Measurements from ENCODE around the gene KNTC1. TPM values are rescaled to one million over a fixed set of nuclear protein-coding genes. Genes with fewer than 3 reads are reported as not detected.

Gene KNTC1
- total RNA-seq, 1 experiment from 2014 or later, result 71.3 TPM

GRCh38 chr12:122656298-122656697, 129.2 kb downstream of the KNTC1 start:
- no CpG with 5 or more reads among the region's 3 CpGs for WGBS (ENCODE audit: extremely low coverage, insufficient read length, low lambda C conversion rate)

More at GRCh38 chr12:122656298-122656697, 129.2 kb downstream of the KNTC1 start:
- Histone ChIP-seq H3K23ac (ENCODE audit: insufficient read length, low read depth, low read length) (no peak overlapping the region), H3K56ac (ENCODE audit: insufficient read length, low read depth, low read length) (no peak overlapping the region), H4K91ac (ENCODE audit: insufficient read length, low read depth, low read length) (no peak overlapping the region), H2BK120ac (ENCODE audit: low read depth, low read length, poor library complexity, severe bottlenecking) (no peak overlapping the region), H3K4me1 (ENCODE audit: insufficient read depth, low read length) (no peaks in the 10 kb centered on the region), H2AK5ac (ENCODE audit: insufficient read length, low read length) (no peak overlapping the region), H3K18ac (ENCODE audit: insufficient read length, low read depth, low read length) (no peak overlapping the region), H3K9me3 (ENCODE audit: control insufficient read depth, low read depth, low read length) (no peaks in the 10 kb centered on the region), H4K20me1 (ENCODE audit: control insufficient read depth, insufficient read depth, insufficient read length) (no peaks in the 10 kb centered on the region), H2AFZ (ENCODE audit: low read length) (no peak overlapping the region), H3K4ac (ENCODE audit: low read depth, low read length) (no peak overlapping the region), H3K27ac (ENCODE audit: insufficient read length, low read depth, low read length) (no peak overlapping the region), H3K4me2 (ENCODE audit: insufficient read depth, insufficient read length, low read length) (no peak overlapping the region), H2BK15ac (ENCODE audit: low read depth, low read length) (no peak overlapping the region), H2BK12ac (ENCODE audit: insufficient read length, low read depth, low read length) (no peak overlapping the region), H3T11ph (ENCODE audit: low read length) (no peak overlapping the region), H3K27me3 (ENCODE audit: insufficient read depth, low read length) (no peaks in the 10 kb centered on the region), H4K8ac (replicated peaks; ENCODE audit: insufficient read length, low read depth, low read length) (no peak overlapping the region), H2BK5ac (ENCODE audit: insufficient read length, low read length) (no peak overlapping the region), H3K14ac (ENCODE audit: insufficient read depth, low read length) (no peak overlapping the region), H3K9ac (ENCODE audit: extremely low read depth, insufficient read length, low read length) (no peak overlapping the region), H3K79me2 (ENCODE audit: insufficient read depth, low read length) (no peaks in the 10 kb centered on the region), H2BK20ac (ENCODE audit: low read depth, low read length, poor library complexity, severe bottlenecking) (no peak overlapping the region), H3K79me1 (ENCODE audit: insufficient read depth, low read depth, low read length, poor library complexity, severe bottlenecking) (no peaks in the 10 kb centered on the region), H4K5ac (ENCODE audit: insufficient read length, low read depth, low read length) (no peak overlapping the region), H3K23me2 (ENCODE audit: insufficient read length, low read depth, low read length, poor library complexity, severe bottlenecking) (no peaks in the 10 kb centered on the region)
- Mint-ChIP-seq H3K36me3 (ENCODE audit: insufficient read depth in 1 of 3, low read depth in 3 of 3) (no peaks in the 10 kb centered on the region), H3K9me3 (no peaks in the 10 kb centered on the region), H3K4me1 (peaks cover 0 to 3% of the 10 kb centered on the region in 2 experiments; a peak in 1 of 4 replicates), H3K27ac (no peak overlapping the region), H3K27me3 (ENCODE audit: low read depth) (no peaks in the 10 kb centered on the region), H3K4me3 (no peak overlapping the region)
- TF ChIP-seq CTCF (conservative IDR thresholded peaks at IDR 0.05), result no peak
- DNase-seq, result no peak

Data from H9 (cell line).